Vagina (tissue), 2 donors: Measurements from ENCODE around the gene SLC19A2. TPM values are rescaled to one million over a fixed set of nuclear protein-coding genes. Genes with fewer than 3 reads are reported as not detected.

Experiments used
- DNase-seq, 2 donors: peaks; one replicate each; pipeline ENCODE4 v3.0.0-alpha.2; 2017; ENCODE audit errors: extremely low spot score in 2 of 2
- H3K27ac ChIP-seq: fragments of 200-600 bp; sonication (generic); one replicate; pipeline ENCODE4 v1.5.1; 2019
- H3K27me3 ChIP-seq: fragments of 200-600 bp; sonication (generic); one replicate; pipeline ENCODE4 v1.5.1; 2019
- H3K36me3 ChIP-seq, 2 donors: fragments of 200-600 bp; sonication (generic); one replicate each; pipeline ENCODE4 v1.5.1; 2017 to 2019
- H3K4me1 ChIP-seq: fragments of 200-600 bp; sonication (generic); one replicate; pipeline ENCODE4 v1.5.1; 2019
- H3K4me3 ChIP-seq, 2 donors: fragments of 200-600 bp; sonication (generic); 1 replicate in 1 of 2; 2 replicates in 1 of 2; pipeline ENCODE4 v1.5.1; 2016 to 2019
- H3K9me3 ChIP-seq: fragments of 200-600 bp; sonication (generic); one replicate; pipeline ENCODE4 v1.5.1; 2019
- CTCF ChIP-seq, 3 experiments: fragments of 450-650 bp in 2 of 3; fragments of 200-600 bp in 1 of 3; sonication (generic) in 1 of 3; IDR thresholded peaks; one replicate each; pipeline ENCODE4 v1.5.1; 2017 to 2019; ENCODE audit warnings: antibody characterized with exemption in 3 of 3, mild to moderate bottlenecking in 2 of 3, moderate library complexity in 2 of 3
- POLR2A ChIP-seq, 2 donors: fragments of 450-650 bp; IDR thresholded peaks; one replicate each; pipeline ENCODE4 v1.6.1; 2017; ENCODE audit warnings: antibody characterized with exemption in 2 of 2, mild to moderate bottlenecking in 2 of 2, moderate library complexity in 2 of 2
- POLR2AphosphoS5 ChIP-seq, 2 donors: sonication (generic); formaldehyde crosslinking; IDR thresholded peaks; one replicate each; pipeline ENCODE4 v1.9.0; 2017; ENCODE audit warnings: antibody characterized with exemption in 2 of 2, mild to moderate bottlenecking in 2 of 2, low read depth in 1 of 2; ENCODE audit not compliant: insufficient read depth in 1 of 2
- intact Hi-C: fragments of 100-400 bp; cut with DNase I; formaldehyde crosslinking; loops from one replicate; pipeline ENCODE4 v1.15.1; 2023
- total RNA-seq: library from RNA; depleted of rRNA; stranded (reverse); fragments of >200 nt; gene quantifications from one replicate; pipeline ENCODE4 v1.2.3, GENCODE V29; 2016

Gene SLC19A2
- total RNA-seq, 1 donor from 2014 or later = 21.1 TPM

- Histone ChIP-seq H3K9me3 (no peaks in the 10 kb centered on the region), H3K4me1 (peaks cover 23% of the 10 kb centered on the region), H3K27me3 (no peaks in the 10 kb centered on the region), H3K36me3 (no peaks in the 10 kb centered on the region), H3K27ac (no peak overlapping the region), H3K4me3 (no peak overlapping the region)
- intact Hi-C loops = no loop called here
- no peak for DNase-seq
- no peak for TF ChIP-seq POLR2AphosphoS5 (IDR thresholded peaks at IDR 0.05; ENCODE audit: insufficient read depth in 1 of 2, low read depth in 1 of 2)
- no peak for TF ChIP-seq CTCF (IDR thresholded peaks at IDR 0.05)
- TF ChIP-seq POLR2A (IDR thresholded peaks at IDR 0.05) = no peak
Observed at GRCh38 chr1:169488157-169488556, 2.4 kb upstream of the SLC19A2 start.

- no peaks in the 10 kb centered on the region for H3K36me3 ChIP-seq
- H3K4me3 ChIP-seq = no peak overlapping the region
- intact Hi-C loops = no loop called here
- H3K4me1 ChIP-seq = peaks cover 26% of the 10 kb centered on the region
- H3K27me3 ChIP-seq = no peaks in the 10 kb centered on the region
- no peak for TF ChIP-seq POLR2AphosphoS5 (IDR thresholded peaks at IDR 0.05; ENCODE audit: insufficient read depth in 1 of 2, low read depth in 1 of 2)
- TF ChIP-seq POLR2A (IDR thresholded peaks at IDR 0.05) = no peak
- peak overlapping the region; percentile 89 for H3K27ac ChIP-seq
- H3K9me3 ChIP-seq = no peaks in the 10 kb centered on the region
- DNase-seq = no peak
Observed at GRCh38 chr1:169487561-169487960, 1.8 kb upstream of the SLC19A2 start.

GRCh38 chr1:169487133-169487532 is 1.4 kb upstream of the SLC19A2 start:
- intact Hi-C loops = no loop called here
- peak overlapping the region; percentile 89 for H3K27ac ChIP-seq
- no peak for DNase-seq

GRCh38 chr1:169486281-169487051 is 722 bp upstream of the SLC19A2 start:
- DNase-seq = no peak
- no peaks in the 10 kb centered on the region for H3K9me3 ChIP-seq
- peak overlapping the region; percentile 89 for H3K27ac ChIP-seq
- H3K36me3 ChIP-seq = no peaks in the 10 kb centered on the region
- H3K4me1 ChIP-seq = peaks cover 26% of the 10 kb centered on the region
- H3K4me3 ChIP-seq = peak overlapping the region; percentile 68 to 89
- intact Hi-C loops = no loop called here
- H3K27me3 ChIP-seq = no peaks in the 10 kb centered on the region
- TF ChIP-seq CTCF (IDR thresholded peaks at IDR 0.05) (no peak), POLR2A (IDR thresholded peaks at IDR 0.05) (no peak), POLR2AphosphoS5 (IDR thresholded peaks at IDR 0.05; ENCODE audit: insufficient read depth in 1 of 2, low read depth in 1 of 2) (no peak)

More at GRCh38 chr1:169487133-169487532, 1.4 kb upstream of the SLC19A2 start:
- Histone ChIP-seq H3K4me3 (peak overlapping the region in 1 of 2 donors; percentile 68), H3K9me3 (no peaks in the 10 kb centered on the region), H3K36me3 (no peaks in the 10 kb centered on the region), H3K4me1 (peaks cover 26% of the 10 kb centered on the region), H3K27me3 (no peaks in the 10 kb centered on the region)
- TF ChIP-seq POLR2AphosphoS5 (IDR thresholded peaks at IDR 0.05; ENCODE audit: insufficient read depth in 1 of 2, low read depth in 1 of 2) (no peak), CTCF (IDR thresholded peaks at IDR 0.05) (no peak), POLR2A (IDR thresholded peaks at IDR 0.05) (no peak)

GRCh38 chr1:169484683-169485430 is 887 bp downstream of the SLC19A2 start:
- peak overlapping the region; percentile 68 to 89 for H3K4me3 ChIP-seq
- TF ChIP-seq POLR2AphosphoS5 (IDR thresholded peaks at IDR 0.05; ENCODE audit: insufficient read depth in 1 of 2, low read depth in 1 of 2) (no peak), POLR2A (IDR thresholded peaks at IDR 0.05) (no peak), CTCF (IDR thresholded peaks at IDR 0.05) (no peak)
- peak overlapping the region; percentile 97 for H3K27ac ChIP-seq
- DNase-seq = no peak
- intact Hi-C loops = no loop called here
- peaks cover 38% of the 10 kb centered on the region for H3K4me1 ChIP-seq
- no peaks in the 10 kb centered on the region for H3K36me3 ChIP-seq
- H3K9me3 ChIP-seq = no peaks in the 10 kb centered on the region
- no peaks in the 10 kb centered on the region for H3K27me3 ChIP-seq
